Measurements from ENCODE around the gene BMS1. TPM values are rescaled to one million over a fixed set of nuclear protein-coding genes. Genes with fewer than 3 reads are reported as not detected.

The BMS1 gene
- total and polyA plus RNA-seq, 2 donors (not counting 3 experiments of a cell fraction or from before 2014, with no cell fraction given): 2.8 to 23.4 TPM

GRCh38 chr10:42872865-42873435 is 90.4 kb downstream of the BMS1 start:
- Histone ChIP-seq H3K79me2 (ENCODE audit: control insufficient read depth, insufficient read depth, low read length) (no peaks in the 10 kb centered on the region), H3K27me3 (ENCODE audit: control insufficient read depth in 2 of 2, insufficient read depth in 2 of 2, low read length in 2 of 2) (no peaks in the 10 kb centered on the region), H3K4me3 (replicated peaks in 1 of 3; ENCODE audit: insufficient read depth in 1 of 3, low read depth in 1 of 3, low read length in 3 of 3) (no peak overlapping the region), H4K20me1 (replicated peaks; ENCODE audit: control insufficient read depth, extremely low read depth, insufficient read depth, low read length) (no peaks in the 10 kb centered on the region), H3K4me1 (ENCODE audit: control insufficient read depth, extremely low read depth, insufficient read depth, low read length) (no peaks in the 10 kb centered on the region), H3K4me2 (ENCODE audit: insufficient read depth, low read length) (no peak overlapping the region), H3K27ac (ENCODE audit: insufficient read depth, low read depth, low read length) (no peak overlapping the region), H3K9ac (replicated peaks; ENCODE audit: extremely low read depth, insufficient read depth, low read length) (no peak overlapping the region), H3K9me3 (replicated peaks; ENCODE audit: control insufficient read depth, insufficient read depth, low read length) (no peaks in the 10 kb centered on the region), H2AFZ (ENCODE audit: low read depth, low read length) (no peak overlapping the region), H3K36me3 (ENCODE audit: control insufficient read depth in 2 of 2, extremely low read depth in 1 of 2, insufficient read depth in 2 of 2, low read length in 2 of 2) (no peaks in the 10 kb centered on the region), H3K9me1 (replicated peaks; ENCODE audit: control insufficient read depth, extremely low read depth, insufficient read depth, low read length) (no peaks in the 10 kb centered on the region)
- FAIRE-seq: no peak
- intact Hi-C loops (cut with micrococcal nuclease) (no loop called here), dilution Hi-C loops (cut with MboI; ENCODE audit: extremely low pct_ligation_motif_present, low sequenced_read_pairs) (no loop called here)
- TF ChIP-seq JUN (IDR thresholded peaks at IDR 0.05; ENCODE audit: borderline replicate concordance, insufficient read depth, insufficient read length, low read depth): no peak
- TF ChIP-seq GATA2 (IDR thresholded peaks at IDR 0.05; ENCODE audit: insufficient read depth, insufficient read length, low read depth, low read length): no peak
- TF ChIP-seq, protein P1, sequence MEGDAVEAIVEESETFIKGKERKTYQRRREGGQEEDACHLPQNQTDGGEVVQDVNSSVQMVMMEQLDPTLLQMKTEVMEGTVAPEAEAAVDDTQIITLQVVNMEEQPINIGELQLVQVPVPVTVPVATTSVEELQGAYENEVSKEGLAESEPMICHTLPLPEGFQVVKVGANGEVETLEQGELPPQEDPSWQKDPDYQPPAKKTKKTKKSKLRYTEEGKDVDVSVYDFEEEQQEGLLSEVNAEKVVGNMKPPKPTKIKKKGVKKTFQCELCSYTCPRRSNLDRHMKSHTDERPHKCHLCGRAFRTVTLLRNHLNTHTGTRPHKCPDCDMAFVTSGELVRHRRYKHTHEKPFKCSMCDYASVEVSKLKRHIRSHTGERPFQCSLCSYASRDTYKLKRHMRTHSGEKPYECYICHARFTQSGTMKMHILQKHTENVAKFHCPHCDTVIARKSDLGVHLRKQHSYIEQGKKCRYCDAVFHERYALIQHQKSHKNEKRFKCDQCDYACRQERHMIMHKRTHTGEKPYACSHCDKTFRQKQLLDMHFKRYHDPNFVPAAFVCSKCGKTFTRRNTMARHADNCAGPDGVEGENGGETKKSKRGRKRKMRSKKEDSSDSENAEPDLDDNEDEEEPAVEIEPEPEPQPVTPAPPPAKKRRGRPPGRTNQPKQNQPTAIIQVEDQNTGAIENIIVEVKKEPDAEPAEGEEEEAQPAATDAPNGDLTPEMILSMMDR (IDR thresholded peaks at IDR 0.05; ENCODE audit: extremely low read depth in 1 of 2, insufficient read depth in 1 of 2, low read depth in 1 of 2, low read length in 2 of 2): no peak
- TF ChIP-seq MAX (IDR thresholded peaks at IDR 0.05; ENCODE audit: insufficient read depth, insufficient read length): no peak
- TF ChIP-seq POLR2AphosphoS5 (IDR thresholded peaks at IDR 0.05; ENCODE audit: insufficient read depth, low read depth, low read length): no peak
- no peak for TF ChIP-seq POLR2A (IDR thresholded peaks at IDR 0.05; ENCODE audit: low read depth, low read length)
- no peak for TF ChIP-seq FOS (IDR thresholded peaks at IDR 0.05; ENCODE audit: borderline replicate concordance, insufficient read depth, low read length)
- TF ChIP-seq EZH2 (IDR thresholded peaks at IDR 0.05; ENCODE audit: borderline replicate concordance, low read depth, low read length, severe bottlenecking): no peak
- TF ChIP-seq MYC (IDR thresholded peaks at IDR 0.05; ENCODE audit: low read depth, low read length): no peak
- ChIA-PET POLR2A (no interaction called here), CTCF (no interaction called here)
- no peak for DNase-seq (ENCODE audit: low read depth, low spot score)
- BruUV-seq (replicated peaks): no TSS peak
